Measurements from ENCODE around the gene JAK1. TPM values are rescaled to one million over a fixed set of nuclear protein-coding genes. Genes with fewer than 3 reads are reported as not detected.

The JAK1 gene
- total RNA-seq, 2 donors from 2014 or later = 113 to 115 TPM

DNA sequence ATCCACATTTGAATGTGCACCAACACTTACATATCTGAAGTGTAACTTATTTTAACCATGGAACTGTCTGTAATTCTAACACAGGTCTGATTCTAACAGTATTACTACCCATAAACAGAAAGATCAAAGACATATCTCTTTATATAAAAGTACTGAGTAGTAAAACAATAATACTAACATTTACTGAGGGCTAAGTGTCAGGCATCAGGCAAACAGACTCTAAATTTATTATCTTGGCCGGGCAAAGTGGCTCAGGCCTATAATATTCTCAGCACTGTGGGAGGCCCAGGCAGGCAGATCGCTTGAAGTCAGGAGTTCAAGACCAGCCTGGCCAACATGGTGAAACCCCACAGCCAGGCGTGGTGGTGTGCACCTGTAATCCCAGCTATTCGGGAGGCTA lies 85.9 kb downstream of the JAK1 start:
- no peak overlapping the region for H3K27ac ChIP-seq
- H3K36me3 ChIP-seq = peaks cover 23% of the 10 kb centered on the region
- H3K4me1 ChIP-seq (ENCODE audit: control insufficient read depth in 1 of 2, low read depth in 2 of 2) = no peaks in the 10 kb centered on the region
- no peaks in the 10 kb centered on the region for H3K27me3 ChIP-seq (replicated peaks; ENCODE audit: insufficient read depth)
- H3K4me3 ChIP-seq = no peak overlapping the region
- DNase-seq (ENCODE audit: low spot score) (no peak), ATAC-seq (ENCODE audit: insufficient number of reproducible peaks, low FRiP score, low read depth) (no peak)
- TF ChIP-seq, protein P1, sequence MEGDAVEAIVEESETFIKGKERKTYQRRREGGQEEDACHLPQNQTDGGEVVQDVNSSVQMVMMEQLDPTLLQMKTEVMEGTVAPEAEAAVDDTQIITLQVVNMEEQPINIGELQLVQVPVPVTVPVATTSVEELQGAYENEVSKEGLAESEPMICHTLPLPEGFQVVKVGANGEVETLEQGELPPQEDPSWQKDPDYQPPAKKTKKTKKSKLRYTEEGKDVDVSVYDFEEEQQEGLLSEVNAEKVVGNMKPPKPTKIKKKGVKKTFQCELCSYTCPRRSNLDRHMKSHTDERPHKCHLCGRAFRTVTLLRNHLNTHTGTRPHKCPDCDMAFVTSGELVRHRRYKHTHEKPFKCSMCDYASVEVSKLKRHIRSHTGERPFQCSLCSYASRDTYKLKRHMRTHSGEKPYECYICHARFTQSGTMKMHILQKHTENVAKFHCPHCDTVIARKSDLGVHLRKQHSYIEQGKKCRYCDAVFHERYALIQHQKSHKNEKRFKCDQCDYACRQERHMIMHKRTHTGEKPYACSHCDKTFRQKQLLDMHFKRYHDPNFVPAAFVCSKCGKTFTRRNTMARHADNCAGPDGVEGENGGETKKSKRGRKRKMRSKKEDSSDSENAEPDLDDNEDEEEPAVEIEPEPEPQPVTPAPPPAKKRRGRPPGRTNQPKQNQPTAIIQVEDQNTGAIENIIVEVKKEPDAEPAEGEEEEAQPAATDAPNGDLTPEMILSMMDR (IDR thresholded peaks at IDR 0.05) = no peak
- no peaks in the 10 kb centered on the region for H3K9me3 ChIP-seq

DNA sequence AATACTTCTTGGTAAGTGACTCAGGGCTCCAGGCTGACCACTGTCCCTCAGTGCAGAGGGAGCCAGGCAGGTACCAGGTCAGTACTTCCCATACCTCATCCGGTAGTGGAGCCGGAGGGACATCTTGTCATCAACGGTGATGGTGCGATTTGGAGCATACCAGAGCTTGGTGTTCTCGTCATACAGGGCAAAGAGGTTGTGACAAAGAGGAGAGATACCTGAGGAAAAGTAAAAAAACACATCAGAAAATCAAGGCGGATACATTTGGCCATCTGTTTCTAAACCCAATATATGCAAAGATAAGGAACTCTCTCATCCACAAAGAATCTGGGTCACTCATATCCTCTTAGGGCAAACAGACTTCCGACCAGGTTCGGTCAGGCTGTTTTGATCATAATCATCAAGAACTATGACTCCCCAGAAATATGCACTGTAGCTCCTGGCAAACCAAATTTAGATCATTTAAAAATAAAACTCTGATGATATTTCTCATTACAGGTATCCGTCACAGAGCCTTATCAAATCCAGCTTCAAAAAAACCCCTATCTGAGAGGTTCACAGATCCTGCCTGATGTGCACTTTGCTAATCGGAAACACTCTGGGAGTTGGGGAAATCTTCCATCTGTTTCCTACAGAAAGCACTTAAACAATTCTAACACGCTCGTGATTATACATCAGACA lies 87.3 kb downstream of the JAK1 start:
- TF ChIP-seq, protein P1 (IDR thresholded peaks at IDR 0.05) = no peak
- no peak overlapping the region for H3K27ac ChIP-seq
- no peak overlapping the region for H3K4me3 ChIP-seq
- no peak for DNase-seq (ENCODE audit: low spot score)
- ATAC-seq (ENCODE audit: insufficient number of reproducible peaks, low FRiP score, low read depth) = no peak
- no peaks in the 10 kb centered on the region for H3K27me3 ChIP-seq (replicated peaks; ENCODE audit: insufficient read depth)
- peaks cover 23% of the 10 kb centered on the region for H3K36me3 ChIP-seq
- H3K4me1 ChIP-seq (ENCODE audit: control insufficient read depth in 1 of 2, low read depth in 2 of 2) = no peaks in the 10 kb centered on the region
- no peaks in the 10 kb centered on the region for H3K9me3 ChIP-seq

DNA sequence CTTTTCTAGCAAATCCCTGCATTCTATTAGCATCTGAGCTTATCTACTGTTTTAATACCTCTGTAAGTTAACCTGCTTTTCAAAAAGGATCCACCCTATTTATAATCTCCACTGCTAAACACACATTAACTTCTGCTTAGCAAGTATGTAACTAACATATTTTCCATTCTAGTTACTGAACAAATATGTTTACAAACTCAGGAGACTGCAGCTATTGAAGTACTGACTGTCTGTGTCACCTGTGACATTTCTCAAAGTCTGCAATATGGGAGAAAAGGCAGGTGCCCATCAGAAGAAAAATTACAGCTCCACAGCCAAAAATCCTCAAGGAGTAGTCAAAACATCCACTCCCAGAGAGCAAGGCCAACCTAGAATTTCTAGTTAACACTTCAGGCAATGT lies 88.3 kb downstream of the JAK1 start:
- Histone ChIP-seq H3K27ac (no peak overlapping the region), H3K27me3 (replicated peaks; ENCODE audit: insufficient read depth) (no peaks in the 10 kb centered on the region), H3K4me1 (ENCODE audit: control insufficient read depth in 1 of 2, low read depth in 2 of 2) (no peaks in the 10 kb centered on the region), H3K9me3 (no peaks in the 10 kb centered on the region), H3K4me3 (no peak overlapping the region), H3K36me3 (peaks cover 27% of the 10 kb centered on the region)
- DNase-seq (ENCODE audit: low spot score) (no peak), ATAC-seq (ENCODE audit: insufficient number of reproducible peaks, low FRiP score, low read depth) (no peak)
- TF ChIP-seq, protein P1 (IDR thresholded peaks at IDR 0.05) = no peak

DNA sequence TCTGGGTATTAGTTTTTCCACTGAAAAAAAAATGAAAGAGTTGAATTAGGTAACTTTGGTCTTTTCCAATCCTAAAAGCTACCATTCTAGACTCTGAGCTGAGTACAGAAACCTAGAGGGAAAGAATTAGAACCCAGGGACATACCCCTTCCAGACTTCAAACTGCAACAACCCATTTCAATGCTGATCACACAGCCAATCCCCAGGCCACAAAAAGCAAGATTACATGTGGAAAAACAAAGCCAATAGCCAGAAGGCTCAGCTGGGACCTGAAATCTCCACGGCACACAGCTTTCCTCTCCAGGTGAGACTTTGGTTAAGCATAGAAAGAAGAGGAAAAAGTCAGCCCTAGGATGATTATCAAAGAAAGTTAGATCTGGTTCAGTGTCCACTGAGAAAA lies 88.8 kb downstream of the JAK1 start:
- no peak overlapping the region for H3K4me3 ChIP-seq
- no peaks in the 10 kb centered on the region for H3K9me3 ChIP-seq
- no peak for ATAC-seq (ENCODE audit: insufficient number of reproducible peaks, low FRiP score, low read depth)
- no peak overlapping the region for H3K27ac ChIP-seq
- TF ChIP-seq, protein P1 (IDR thresholded peaks at IDR 0.05) = no peak
- no peak for DNase-seq (ENCODE audit: low spot score)
- peaks cover 27% of the 10 kb centered on the region for H3K36me3 ChIP-seq
- no peaks in the 10 kb centered on the region for H3K4me1 ChIP-seq (ENCODE audit: control insufficient read depth in 1 of 2, low read depth in 2 of 2)
- H3K27me3 ChIP-seq (replicated peaks; ENCODE audit: insufficient read depth) = no peaks in the 10 kb centered on the region

DNA sequence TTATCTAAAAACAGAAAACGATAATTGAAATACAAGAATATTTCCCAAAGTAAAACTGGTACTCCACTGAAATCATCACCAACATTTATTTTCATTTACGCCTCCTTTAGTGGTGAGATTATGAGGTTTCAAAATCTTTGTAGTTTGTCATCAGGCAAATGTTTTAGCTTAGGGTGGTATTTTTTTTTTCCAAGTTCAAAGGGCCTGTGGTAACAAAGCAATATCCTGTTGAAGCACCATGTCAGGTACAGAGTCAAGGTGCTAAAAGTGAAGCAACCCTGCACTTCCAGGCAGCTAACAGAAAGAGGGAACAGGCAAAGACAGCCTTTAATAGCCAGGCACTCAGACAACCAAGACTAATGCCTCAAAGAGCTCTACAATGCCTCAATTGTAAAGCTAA lies 89.2 kb downstream of the JAK1 start:
- DNase-seq (ENCODE audit: low spot score) = no peak
- TF ChIP-seq, protein P1 (IDR thresholded peaks at IDR 0.05) = no peak
- Histone ChIP-seq H3K4me3 (no peak overlapping the region), H3K4me1 (ENCODE audit: control insufficient read depth in 1 of 2, low read depth in 2 of 2) (no peaks in the 10 kb centered on the region), H3K9me3 (no peaks in the 10 kb centered on the region), H3K27me3 (replicated peaks; ENCODE audit: insufficient read depth) (no peaks in the 10 kb centered on the region), H3K36me3 (peaks cover 27% of the 10 kb centered on the region), H3K27ac (no peak overlapping the region)
- ATAC-seq (ENCODE audit: insufficient number of reproducible peaks, low FRiP score, low read depth) = no peak
